Measurements from ENCODE around the gene CROCC.
"Not testable (repeated sequence)": the region's sequence is repeated elsewhere in the genome, so short reads cannot be mapped to it uniquely, and the experiment has no call there.

The CROCC gene

GRCh38 chr1:16898298-16898697 is 23.4 kb upstream of the CROCC start:
- not testable (repeated sequence) for DNase-seq

DNA sequence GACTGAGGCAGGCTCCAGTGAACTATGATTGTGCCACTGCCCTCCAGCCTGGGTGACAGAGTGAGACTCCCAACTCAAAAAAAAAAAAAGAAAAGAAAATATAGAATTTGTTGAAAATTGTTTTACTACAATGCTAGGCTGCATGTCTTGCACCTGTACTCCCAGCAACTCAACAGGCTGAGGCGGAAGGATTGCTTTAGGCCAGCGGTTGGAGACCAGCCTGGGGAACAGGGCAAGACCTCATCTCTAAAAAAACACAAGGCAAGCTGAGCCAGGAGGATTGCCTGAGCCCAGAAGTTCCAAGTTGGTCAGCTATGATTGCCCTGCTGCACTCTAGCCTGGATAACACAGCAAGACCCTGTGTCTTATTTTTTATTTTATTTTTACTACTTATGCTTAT is 22.7 kb upstream of the CROCC start:
- DNase-seq = not testable (repeated sequence)

DNA sequence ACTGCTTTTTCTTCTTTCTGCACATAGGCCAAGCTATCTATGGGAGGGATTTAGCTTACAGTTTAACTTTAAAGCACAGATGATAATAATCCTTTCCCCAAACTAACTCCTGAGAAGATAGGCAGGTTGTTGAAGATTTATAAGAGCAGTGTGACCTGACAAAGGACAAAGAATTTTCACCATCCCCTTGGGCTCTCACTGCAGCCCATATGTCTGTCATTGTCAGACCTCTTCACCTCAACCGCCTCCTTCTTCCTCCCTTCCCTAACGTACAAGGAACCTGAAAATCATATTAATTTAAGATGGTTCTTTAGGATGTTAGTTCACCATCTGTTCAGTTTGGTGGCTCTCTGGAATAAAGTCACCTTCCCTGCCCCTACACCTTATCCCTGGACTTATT is 21.0 kb upstream of the CROCC start:
- no peak for DNase-seq

DNA sequence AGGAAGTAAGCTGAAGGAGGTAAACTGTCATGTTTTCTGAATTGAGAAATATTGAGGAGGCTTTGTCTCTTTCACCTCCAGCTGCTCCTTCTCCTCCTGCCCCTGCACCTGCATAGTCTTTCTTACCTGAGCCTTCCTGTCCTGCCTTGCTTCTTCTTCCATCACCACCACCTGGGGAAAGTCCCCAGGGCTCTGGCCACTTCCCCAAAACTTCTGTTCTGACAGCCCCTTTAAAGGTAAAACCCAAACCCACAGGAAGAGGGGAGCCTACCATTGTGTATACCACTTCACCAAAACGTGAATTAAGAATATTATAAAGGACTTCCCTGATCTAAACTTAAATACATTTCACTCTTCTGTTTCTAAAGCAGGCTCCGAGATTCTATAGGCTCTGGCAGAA is 20.4 kb upstream of the CROCC start:
- not testable (repeated sequence) for DNase-seq

DNA sequence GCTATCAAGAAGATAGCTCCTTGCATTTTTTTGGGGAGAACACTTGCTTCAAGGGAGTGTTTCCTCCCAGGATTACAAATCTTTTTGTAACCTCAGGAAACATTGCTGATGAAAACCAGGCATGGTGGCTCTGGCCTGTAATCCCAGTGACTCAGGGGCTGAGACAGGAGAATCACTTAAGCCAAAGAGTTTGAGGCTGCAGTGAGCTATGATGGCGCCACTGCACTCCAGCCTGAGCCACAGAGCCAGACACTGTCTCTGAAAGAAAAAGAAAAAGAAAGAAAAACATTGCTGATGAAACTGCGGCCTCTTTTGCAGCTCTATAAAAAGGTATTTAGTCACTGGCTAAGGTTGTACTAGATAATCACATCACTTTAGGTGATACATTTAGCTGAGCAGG is 18.7 kb upstream of the CROCC start:
- DNase-seq = no peak

GRCh38 chr1:16903458-16903796 is 18.3 kb upstream of the CROCC start:
- no peak for DNase-seq

- DNase-seq = peak; percentile 100
Measured at GRCh38 chr1:16904560-16905109, 17.1 kb upstream of the CROCC start.

DNA sequence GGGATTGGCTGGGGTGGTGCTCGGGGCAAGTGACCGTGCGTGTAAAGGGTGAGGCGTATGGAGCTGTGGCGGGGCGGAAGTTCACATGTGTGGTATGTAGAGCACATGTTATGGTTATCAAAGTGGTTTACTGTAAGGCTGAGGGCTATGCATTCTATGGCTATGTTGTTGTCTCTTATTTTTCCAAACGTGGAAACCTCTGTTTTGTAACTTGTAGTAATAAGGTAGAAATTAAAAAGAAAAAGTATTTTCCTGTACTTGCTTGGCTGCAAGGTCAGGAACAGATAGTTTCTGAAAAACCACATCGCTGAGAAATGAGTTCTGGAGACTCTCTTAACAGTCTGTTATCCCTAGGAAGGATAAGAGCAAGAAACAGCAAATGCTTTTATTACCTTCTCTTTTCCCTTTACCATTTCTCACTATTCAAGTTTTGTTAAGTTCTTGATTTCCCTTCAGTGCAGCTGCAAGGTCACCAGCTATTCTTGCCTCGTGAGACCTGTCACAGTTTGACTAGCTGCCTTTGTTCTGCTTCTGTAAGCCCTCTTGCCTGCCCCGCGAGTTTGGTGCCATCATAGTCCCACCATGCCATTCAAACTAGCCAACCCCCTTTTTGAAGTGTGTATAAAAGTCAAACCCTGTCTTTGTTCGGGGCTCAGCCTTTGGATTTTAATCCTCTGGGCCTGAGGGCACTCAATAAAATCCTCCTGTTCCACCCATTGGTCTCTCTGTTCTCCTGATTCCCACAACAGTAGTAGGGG is 16.4 kb upstream of the CROCC start:
- DNase-seq = peak; percentile 56

DNA sequence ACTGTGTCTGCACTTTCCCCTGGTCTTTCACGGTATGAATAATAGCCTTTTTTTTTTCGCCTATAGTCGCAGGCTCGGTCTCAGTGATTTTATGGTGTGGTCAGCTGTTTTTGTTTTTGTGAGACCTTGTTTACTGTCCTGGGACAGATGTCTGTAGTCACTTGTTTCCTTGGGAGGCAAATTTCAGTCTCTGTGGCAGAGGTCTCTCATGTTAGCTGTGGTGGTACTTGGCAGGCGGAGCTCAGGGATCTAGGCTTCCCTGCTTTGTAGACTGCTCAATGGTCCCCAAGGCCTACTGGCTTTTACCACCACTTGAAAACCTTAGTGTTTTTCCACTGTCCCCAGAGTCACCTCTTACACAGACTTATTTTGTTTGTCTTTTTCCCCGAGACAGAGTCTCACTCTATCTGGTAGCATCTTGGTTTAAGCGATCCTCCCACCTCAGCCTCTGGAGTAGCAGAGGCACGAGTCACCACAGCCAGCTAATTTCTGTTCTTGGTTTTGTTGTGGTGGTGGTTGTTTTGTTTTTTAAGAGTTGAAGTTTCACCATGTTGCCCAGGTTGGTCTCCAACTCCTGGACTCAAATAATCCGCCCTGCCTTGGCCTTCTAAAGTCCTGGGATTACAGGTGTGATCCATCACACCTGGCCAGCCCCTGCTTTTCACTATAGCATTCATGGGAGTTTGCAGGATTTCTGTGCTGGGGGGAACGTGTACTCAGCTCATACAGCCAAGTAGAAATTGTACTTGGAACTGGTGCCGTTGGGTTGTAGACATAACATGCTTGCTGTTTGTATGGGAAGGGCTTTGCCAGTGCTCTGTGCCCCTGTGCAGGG is 15.6 kb upstream of the CROCC start:
- DNase-seq = no peak

DNA sequence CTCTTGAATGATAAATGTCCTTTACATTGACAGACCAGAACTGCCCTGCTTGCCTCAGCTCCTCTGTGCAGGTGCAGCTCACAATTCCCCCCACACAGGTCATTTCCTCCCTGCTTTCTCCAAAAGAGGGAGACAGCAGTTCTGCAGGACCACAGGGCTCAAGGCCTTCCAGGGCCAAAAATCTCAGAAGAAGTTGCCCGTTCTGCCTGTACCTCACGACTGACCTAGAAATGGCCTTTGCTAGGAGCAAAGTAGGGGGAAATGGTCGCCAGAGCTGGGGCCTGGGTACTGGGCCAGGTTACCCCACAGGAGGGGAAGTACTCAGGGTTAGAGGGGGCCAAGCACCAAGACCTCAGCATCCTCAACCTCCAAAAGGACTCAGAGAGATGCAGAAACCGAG is 14.9 kb upstream of the CROCC start:
- DNase-seq = no peak

DNA sequence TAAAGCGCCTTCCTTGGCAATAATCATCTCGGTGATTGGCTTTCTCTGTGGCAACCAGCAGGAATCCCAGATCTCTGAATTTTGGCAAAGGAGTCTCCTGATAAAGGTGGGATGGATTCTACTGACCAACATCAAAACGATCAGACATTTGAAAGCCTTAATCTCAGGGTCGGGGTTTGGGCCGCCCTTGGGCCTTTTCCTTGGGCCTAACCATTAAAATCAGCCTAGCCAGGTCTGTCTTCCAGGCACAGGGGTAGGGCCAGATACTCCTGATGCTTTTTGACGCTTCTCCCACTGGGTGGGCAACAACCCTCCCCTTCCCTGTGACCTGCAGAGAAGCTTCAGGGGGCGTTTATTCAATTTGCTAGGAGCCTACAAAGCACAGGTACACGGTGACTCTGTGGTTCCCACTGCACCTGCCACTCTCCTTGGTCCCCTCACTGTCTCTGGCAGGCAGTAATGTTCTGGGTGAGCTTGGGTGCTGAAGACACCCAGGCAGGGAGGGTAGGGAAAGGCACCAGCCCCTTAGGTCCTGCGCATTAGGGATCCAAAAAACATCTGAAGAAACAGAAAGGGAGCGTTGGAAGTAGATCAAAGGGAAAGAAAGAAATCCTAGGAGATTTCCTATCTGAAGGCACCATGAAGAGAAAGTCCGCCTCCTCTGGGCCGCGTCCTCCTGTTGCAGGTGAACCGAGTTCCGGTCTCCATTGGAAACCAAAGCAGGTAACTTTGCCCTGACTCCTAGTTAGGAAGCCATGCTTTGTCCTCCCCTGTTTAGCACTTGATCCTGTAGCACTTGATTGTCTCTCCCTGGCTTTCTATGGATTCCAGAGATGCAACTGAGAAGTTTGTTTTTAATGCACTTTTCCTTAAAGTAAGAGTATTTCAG is 13.6 kb upstream of the CROCC start:
- no peak for DNase-seq

GRCh38 chr1:16911851-16912721 is 9.6 kb upstream of the CROCC start:
- DNase-seq = not testable (repeated sequence)

- DNase-seq = not testable (repeated sequence)
Measured at GRCh38 chr1:16912742-16913141, 9.0 kb upstream of the CROCC start.

DNA sequence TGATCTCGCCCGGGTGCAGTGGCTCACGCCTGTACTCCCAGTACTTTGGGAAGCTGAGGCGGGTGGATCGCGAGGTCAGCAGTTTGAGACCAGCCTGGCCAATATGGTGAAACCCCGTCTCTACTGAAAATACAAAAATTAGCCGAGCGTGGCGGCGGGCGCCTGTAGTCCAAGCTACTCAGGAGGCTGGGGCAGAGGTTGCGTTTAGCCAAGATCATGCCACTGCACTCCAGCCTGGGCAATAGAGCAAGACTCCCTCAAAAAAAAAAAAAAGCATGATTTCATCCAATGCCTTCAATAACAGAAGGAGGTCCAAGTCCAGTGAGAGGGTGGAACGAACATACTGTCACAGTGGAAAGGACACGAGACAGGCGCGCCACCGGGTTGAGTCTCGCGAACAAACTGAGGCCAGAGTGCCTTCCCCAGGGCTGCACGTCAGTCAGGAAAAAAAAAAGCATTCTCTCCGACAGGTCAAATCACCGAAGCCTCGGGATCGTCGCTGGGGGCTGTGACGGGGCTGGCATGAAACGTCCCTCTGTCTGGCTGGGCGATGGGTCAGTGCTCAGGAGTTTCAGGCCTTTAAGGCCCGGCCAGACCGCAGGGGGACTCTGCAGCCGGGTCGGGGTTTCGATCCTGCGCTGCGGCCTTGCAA is 8.4 kb upstream of the CROCC start:
- no peak for DNase-seq

DNA sequence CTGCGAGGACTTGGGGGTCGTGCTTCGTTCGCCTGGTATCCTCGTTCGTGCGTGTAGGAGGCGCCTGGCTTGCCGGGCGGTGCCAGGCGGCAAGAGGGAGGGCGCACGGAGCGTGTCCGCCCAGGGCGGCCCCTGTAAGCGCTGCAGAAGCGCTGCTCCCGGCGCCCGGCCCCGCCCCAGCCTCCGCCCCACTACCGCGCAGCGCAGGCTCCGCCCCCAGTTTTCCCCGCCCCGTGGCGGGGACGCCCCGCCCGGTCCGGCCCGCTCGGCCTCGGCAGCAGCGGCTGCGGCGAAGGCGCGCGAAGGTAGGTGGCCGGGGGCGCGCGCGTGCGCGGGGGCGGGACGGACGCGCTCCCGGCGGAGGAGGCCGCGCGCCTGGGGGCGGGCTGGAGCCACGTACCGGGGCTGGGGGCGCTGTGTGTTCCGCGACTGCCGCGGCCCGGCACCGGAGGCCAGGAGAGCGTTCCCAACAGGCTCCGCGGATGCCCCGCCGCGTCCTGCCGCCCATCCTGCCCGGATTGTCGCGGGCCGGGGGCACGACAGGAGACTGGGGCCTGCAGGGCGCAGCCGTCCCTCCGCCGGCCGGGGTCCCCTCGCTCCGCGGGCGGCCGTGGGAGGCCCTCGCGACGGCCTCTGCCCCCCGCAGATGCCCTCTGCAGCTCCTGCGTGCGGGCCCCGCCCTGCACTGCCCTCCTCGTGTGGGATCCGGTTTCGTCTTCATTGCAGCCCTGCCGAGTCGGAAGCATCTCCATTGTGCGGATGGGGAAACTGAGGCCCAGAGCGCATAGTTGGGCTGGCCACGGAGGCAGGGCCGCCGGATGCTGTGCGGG is 7.7 kb upstream of the CROCC start:
- DNase-seq = peak; percentile 97

DNA sequence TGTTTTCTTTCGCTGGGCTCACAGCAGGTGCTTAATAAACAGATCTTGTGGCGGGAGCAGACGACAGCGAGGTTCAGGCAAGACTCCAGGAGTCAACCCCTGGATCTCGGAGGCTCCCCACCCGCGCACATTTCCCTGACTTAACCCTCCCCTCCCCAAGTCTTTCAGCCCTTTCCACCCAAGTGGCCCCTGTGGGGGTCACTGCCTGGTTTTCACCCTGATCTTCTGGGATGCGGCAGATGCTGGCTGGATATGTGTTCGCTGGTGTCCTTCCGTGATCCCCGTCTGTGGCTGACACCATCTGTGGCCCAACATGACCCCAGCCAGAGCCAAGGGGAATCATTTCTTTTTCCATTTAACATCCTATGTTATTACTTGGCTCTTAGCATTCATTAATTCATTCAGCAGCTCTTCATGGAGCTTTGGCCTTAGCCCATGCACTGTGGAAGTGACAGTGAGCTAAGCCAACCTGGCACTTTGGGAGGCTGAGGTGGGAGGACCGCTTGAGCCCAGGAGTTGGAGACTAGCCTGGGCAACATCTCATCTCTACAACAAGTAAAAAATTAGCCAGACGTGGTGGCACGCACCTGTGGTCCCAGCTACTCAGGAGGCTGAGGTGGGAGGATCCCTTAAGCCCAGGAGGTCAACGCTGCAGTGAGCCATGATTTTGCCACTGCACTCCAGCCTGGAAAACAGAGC is 6.7 kb upstream of the CROCC start:
- not testable (repeated sequence) for DNase-seq

DNA sequence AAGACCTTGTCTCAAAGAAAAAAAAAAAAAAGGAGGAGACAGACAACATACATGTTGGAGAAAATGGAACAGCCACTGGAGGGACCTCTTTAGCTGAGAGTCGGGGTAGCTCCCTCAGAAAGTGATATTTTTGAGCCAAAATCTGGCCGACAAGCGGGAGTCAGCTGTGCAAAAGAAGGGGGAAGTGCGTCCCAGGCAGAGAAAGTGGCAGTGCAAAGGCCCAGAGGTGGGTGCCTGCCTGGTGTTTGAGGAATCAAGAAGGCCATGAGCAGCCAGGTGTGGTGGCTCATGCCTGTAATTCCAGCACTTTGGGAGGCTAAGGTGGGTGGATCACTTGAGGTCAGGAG is 6.1 kb upstream of the CROCC start:
- DNase-seq = no peak

- not testable (repeated sequence) for DNase-seq
Measured at GRCh38 chr1:16916036-16916880, 5.5 kb upstream of the CROCC start.

GRCh38 chr1:16918371-16918770 is 3.4 kb upstream of the CROCC start:
- DNase-seq = no peak
